CD14-positive monocyte (primary cell): Measurements from ENCODE around the gene NINJ1. TPM values are rescaled to one million over a fixed set of nuclear protein-coding genes. Genes with fewer than 3 reads are reported as not detected.
A peak's percentile ranks its signal among the peaks of the same experiment; 100 is the strongest.

Source experiments
- DNase-seq, 3 donors: peaks; one replicate each; pipeline ENCODE4 v3.0.0-alpha.2; 2011 to 2022
- H2AFZ ChIP-seq: 2 replicates; pipeline ENCODE4 v1.6.0; 2012; ENCODE audit warnings: mild to moderate bottlenecking, low read depth, low read length, inconsistent platforms; ENCODE audit not compliant: insufficient read depth, poor library complexity, severe bottlenecking
- H3K27ac ChIP-seq, 2 donors: 1 replicate in 1 of 2; 2 replicates in 1 of 2; pipeline ENCODE4 v1.5.1; 2012 to 2013; ENCODE audit warnings: low read length in 2 of 2, control low read depth in 1 of 2, inconsistent platforms in 1 of 2, low read depth in 1 of 2, mild to moderate bottlenecking in 1 of 2
- H3K27me3 ChIP-seq, 2 donors: one replicate each; pipeline versions ENCODE4 v1.6.0 to v1.6.1; 2011 to 2013; ENCODE audit warnings: low read length in 2 of 2; ENCODE audit not compliant: control insufficient read depth in 2 of 2, insufficient read depth in 2 of 2
- H3K36me3 ChIP-seq, 2 donors: replicated peaks in 1 of 2; 1 replicate in 1 of 2; 2 replicates in 1 of 2; pipeline versions ENCODE4 v1.5.1 to v1.6.1; 2012 to 2013; ENCODE audit warnings: low read length in 2 of 2, control low read depth in 1 of 2, inconsistent platforms in 1 of 2, mild to moderate bottlenecking in 1 of 2; ENCODE audit not compliant: insufficient read depth in 2 of 2, control insufficient read depth in 1 of 2
- H3K4me1 ChIP-seq, 2 donors: 1 replicate in 1 of 2; 2 replicates in 1 of 2; pipeline versions ENCODE4 v1.5.1 to v1.6.1; 2012 to 2013; ENCODE audit warnings: low read length in 2 of 2, control low read depth in 1 of 2, inconsistent platforms in 1 of 2, mild to moderate bottlenecking in 1 of 2, moderate library complexity in 1 of 2; ENCODE audit not compliant: insufficient read depth in 2 of 2, control insufficient read depth in 1 of 2
- H3K4me2 ChIP-seq: replicated peaks from 2 replicates; pipeline ENCODE3; 2012; ENCODE audit warnings: low read length, moderate library complexity, mild to moderate bottlenecking; ENCODE audit not compliant: poor library complexity, severe bottlenecking; ENCODE audit errors: extremely low read depth
- H3K4me3 ChIP-seq, 3 experiments: fragments of 200-600 bp in 1 of 3; sonication (generic) in 1 of 3; replicated peaks in 1 of 3; 1 replicate in 2 of 3; 2 replicates in 1 of 3; pipeline ENCODE4 v1.5.1; 2011 to 2013; ENCODE audit warnings: low read length in 3 of 3, mild to moderate bottlenecking in 3 of 3, control low read depth in 2 of 3, low read depth in 2 of 3, inconsistent platforms in 1 of 3, moderate library complexity in 1 of 3
- H3K79me2 ChIP-seq: 2 replicates; pipeline ENCODE4 v1.6.0; 2012; ENCODE audit warnings: mild to moderate bottlenecking, control low read depth, inconsistent platforms, low read length, moderate library complexity; ENCODE audit not compliant: insufficient read depth
- H3K9ac ChIP-seq: 2 replicates; pipeline ENCODE4 v1.6.0; 2017; ENCODE audit warnings: low read length, mild to moderate bottlenecking; ENCODE audit not compliant: insufficient read depth, poor library complexity, severe bottlenecking
- H3K9me3 ChIP-seq, 2 donors: replicated peaks in 1 of 2; 1 replicate in 1 of 2; 2 replicates in 1 of 2; pipeline versions ENCODE4 v1.5.1 to v1.6.1; 2012 to 2013; ENCODE audit warnings: low read length in 2 of 2, control low read depth in 1 of 2; ENCODE audit not compliant: control insufficient read depth in 1 of 2, insufficient read depth in 1 of 2
- H4K20me1 ChIP-seq: 2 replicates; pipeline ENCODE4 v1.6.0; 2012; ENCODE audit warnings: mild to moderate bottlenecking, low read length, control low read depth, moderate library complexity; ENCODE audit not compliant: insufficient read depth
- H3K27ac Mint-ChIP-seq, 7 donors: one replicate each; pipeline ENCODE4 v1.8.0; 2020; ENCODE audit warnings: mild to moderate bottlenecking in 7 of 7, mixed read lengths in 7 of 7, moderate library complexity in 6 of 7, inconsistent platforms in 2 of 7
- H3K27me3 Mint-ChIP-seq, 3 donors: one replicate each; pipeline ENCODE4 v1.8.0; 2021 to 2022; ENCODE audit warnings: low read depth in 3 of 3, mild to moderate bottlenecking in 3 of 3, mixed read lengths in 3 of 3, moderate library complexity in 3 of 3, inconsistent platforms in 1 of 3
- H3K36me3 Mint-ChIP-seq, 2 donors: one replicate each; pipeline ENCODE4 v1.8.0; 2020; ENCODE audit warnings: mixed read lengths in 2 of 2, inconsistent platforms in 1 of 2, mild to moderate bottlenecking in 1 of 2
- H3K4me1 Mint-ChIP-seq: one replicate; pipeline ENCODE4 v1.8.0; 2020; ENCODE audit warnings: mild to moderate bottlenecking, mixed read lengths
- H3K4me3 Mint-ChIP-seq, 2 donors: one replicate each; pipeline ENCODE4 v1.8.0; 2020; ENCODE audit warnings: mild to moderate bottlenecking in 2 of 2, mixed read lengths in 2 of 2, moderate library complexity in 1 of 2
- H3K9me3 Mint-ChIP-seq, 7 donors: one replicate each; pipeline ENCODE4 v1.8.0; 2020 to 2022; ENCODE audit warnings: mixed read lengths in 7 of 7, mild to moderate bottlenecking in 6 of 7, moderate library complexity in 6 of 7, inconsistent platforms in 2 of 7
- CTCF ChIP-seq: fragments of 200-600 bp; IDR thresholded peaks from one replicate; pipeline ENCODE4 v1.8.0; 2022; ENCODE audit warnings: antibody characterized with exemption, mild to moderate bottlenecking
- WGBS: methylation state at CpG from one replicate; pipeline ENCODE4 v1.1.5; 2013; ENCODE audit warnings: missing lambda C conversion rate; ENCODE audit not compliant: insufficient coverage; 5-methylcytosine and 5-hydroxymethylcytosine counted together
- intact Hi-C, 2 donors: fragments of 100-400 bp; cut with micrococcal nuclease; formaldehyde crosslinking; loops; one replicate each; pipeline versions ENCODE4 v1.15.0 to v1.15.1; 2023
- polyA plus RNA-seq, 3 donors: library from polyadenylated mRNA; depleted of rRNA in 1 of 3; unstranded in 2 of 3; stranded (reverse) in 1 of 3; fragments of 300-500 nt in 2 of 3; fragments of >200 nt in 1 of 3; fragmentation: Illumina TruSeq in 2 of 3; gene quantifications; 1 replicate in 2 of 3; 2 replicates in 1 of 3; pipeline ENCODE4 v1.2.3, GENCODE V29; 2012 to 2021

The NINJ1 gene
- polyA plus RNA-seq, 3 donors, result 290 to 610 (median 469) TPM

DNA sequence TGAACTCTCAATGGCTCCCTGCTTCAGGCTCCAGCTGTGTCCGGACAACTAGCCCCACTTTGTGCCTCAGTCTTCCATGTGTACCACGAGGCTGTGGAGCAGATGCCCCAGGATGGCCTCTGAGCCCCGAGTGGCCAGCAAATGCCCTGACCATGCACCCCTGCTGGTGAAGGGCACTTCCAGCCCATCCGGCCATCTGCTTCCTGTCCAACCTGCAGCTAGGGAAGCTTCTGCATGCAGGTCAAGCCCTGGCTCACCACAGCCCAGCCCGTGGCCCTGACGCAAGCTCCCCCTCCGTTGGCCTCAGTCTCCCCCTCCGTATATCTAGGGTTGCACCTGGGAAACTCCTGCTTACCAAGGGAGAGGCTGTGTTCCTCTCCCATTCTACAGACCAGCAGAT, 4.8 kb downstream of the NINJ1 start:
- Histone ChIP-seq H3K9me3 (no peaks in the 10 kb centered on the region), H2AFZ (no peak overlapping the region), H3K4me1 (peaks cover 75 to 77% of the 10 kb centered on the region in 2 donors), H3K36me3 (peaks cover 36 to 49% of the 10 kb centered on the region in 2 donors), H3K9ac (no peak overlapping the region), H3K79me2 (peaks cover 94% of the 10 kb centered on the region), H3K27ac (peak overlapping the region; percentile 30 to 59), H3K4me2 (peak overlapping the region; percentile 92), H4K20me1 (peaks cover 95% of the 10 kb centered on the region), H3K27me3 (no peaks in the 10 kb centered on the region), H3K4me3 (peak overlapping the region in 1 of 3 experiments; percentile 83)
- no peak for TF ChIP-seq CTCF
- Mint-ChIP-seq H3K9me3 (no peaks in the 10 kb centered on the region), H3K36me3 (peaks cover 60 to 81% of the 10 kb centered on the region in 2 donors), H3K27me3 (peaks cover 0 to 4% (median 0%) of the 10 kb centered on the region in 3 donors), H3K4me3 (peak overlapping the region; percentile 53 to 92), H3K4me1 (peaks cover 76% of the 10 kb centered on the region), H3K27ac (peak overlapping the region in 5 of 7 donors; percentile 46 to 90 (median 70))
- 32% methylated on average over 8 of the region's 8 CpGs for WGBS
- peak in 1 of 3 donors; percentile 63 for DNase-seq
- intact Hi-C loops, result no loop called here

- TF ChIP-seq CTCF, result no peak
- Mint-ChIP-seq H3K36me3 (peaks cover 65 to 86% of the 10 kb centered on the region in 2 donors), H3K4me1 (peaks cover 76% of the 10 kb centered on the region), H3K27ac (peak overlapping the region; percentile 71 to 90 (median 77)), H3K9me3 (no peaks in the 10 kb centered on the region), H3K27me3 (peaks cover 0 to 4% (median 0%) of the 10 kb centered on the region in 3 donors), H3K4me3 (peak overlapping the region; percentile 35 to 53)
- Histone ChIP-seq H3K36me3 (peaks cover 41 to 54% of the 10 kb centered on the region in 2 donors), H3K79me2 (peaks cover 91% of the 10 kb centered on the region), H4K20me1 (peaks cover 97% of the 10 kb centered on the region), H2AFZ (no peak overlapping the region), H3K4me1 (peaks cover 75 to 77% of the 10 kb centered on the region in 2 donors), H3K9ac (no peak overlapping the region), H3K4me3 (peak overlapping the region in 1 of 3 experiments; percentile 83), H3K9me3 (no peaks in the 10 kb centered on the region), H3K27ac (peak overlapping the region; percentile 69 to 71), H3K4me2 (peak overlapping the region; percentile 92), H3K27me3 (no peaks in the 10 kb centered on the region)
- DNase-seq, result no peak
- intact Hi-C loops, result no loop called here
- 88% methylated on average over 6 of the region's 10 CpGs for WGBS
These were observed 5.3 kb downstream of the NINJ1 start for GRCh38 chr9:93128715-93129224.
